Prostate gland (tissue), 2 donors: ENCODE measurements around the gene PSMB11.

Source experiments
- CTCF ChIP-seq, 4 experiments: fragments of 200-600 bp in 2 of 4; fragments of 450-650 bp in 2 of 4; sonication (generic) in 2 of 4; IDR thresholded peaks; 1 replicate in 3 of 4; 2 replicates in 1 of 4; pipeline ENCODE4 v1.5.1; 2016 to 2019; ENCODE audit warnings: antibody characterized with exemption in 4 of 4, mild to moderate bottlenecking in 2 of 4, moderate library complexity in 2 of 4
- POLR2AphosphoS5 ChIP-seq: sonication (generic); formaldehyde crosslinking; IDR thresholded peaks from one replicate; pipeline ENCODE4 v1.6.1; 2017; ENCODE audit warnings: antibody characterized with exemption

DNA sequence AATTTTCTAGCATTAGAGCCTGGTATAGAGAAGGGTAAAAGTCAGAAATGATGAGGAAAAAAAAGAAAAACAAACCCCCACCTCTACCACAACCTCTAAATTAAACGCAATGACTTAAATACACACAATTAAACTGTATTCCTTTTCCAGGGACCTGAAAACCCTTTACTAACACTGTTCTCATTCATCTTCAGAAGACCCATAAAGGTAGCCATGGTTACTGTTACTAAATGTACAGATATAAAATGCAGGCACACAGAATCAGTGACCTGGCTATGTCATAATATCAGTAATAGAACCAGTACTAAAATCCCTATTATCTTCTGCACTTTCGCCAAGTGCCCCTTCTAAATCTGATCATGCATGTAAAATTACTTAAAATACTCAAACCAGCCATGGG is 51.5 kb downstream of the PSMB11 start:
- no peak for TF ChIP-seq CTCF (IDR thresholded peaks at IDR 0.05)
- TF ChIP-seq POLR2AphosphoS5, result no peak
